HG03175 (cell line): Measurements from ENCODE around the gene TSPAN16.

Source experiments
- ATAC-seq: cut with Tn5 transposase; IDR thresholded peaks from one replicate; pipeline ENCODE4 v1.9.1; 2021; ENCODE audit warnings: mild to moderate bottlenecking, moderate library complexity; ENCODE audit not compliant: unreplicated experiment

The TSPAN16 gene

GRCh38 chr19:11268783-11269267 is 27.1 kb upstream of the TSPAN16 start:
- ATAC-seq, result no peak

DNA sequence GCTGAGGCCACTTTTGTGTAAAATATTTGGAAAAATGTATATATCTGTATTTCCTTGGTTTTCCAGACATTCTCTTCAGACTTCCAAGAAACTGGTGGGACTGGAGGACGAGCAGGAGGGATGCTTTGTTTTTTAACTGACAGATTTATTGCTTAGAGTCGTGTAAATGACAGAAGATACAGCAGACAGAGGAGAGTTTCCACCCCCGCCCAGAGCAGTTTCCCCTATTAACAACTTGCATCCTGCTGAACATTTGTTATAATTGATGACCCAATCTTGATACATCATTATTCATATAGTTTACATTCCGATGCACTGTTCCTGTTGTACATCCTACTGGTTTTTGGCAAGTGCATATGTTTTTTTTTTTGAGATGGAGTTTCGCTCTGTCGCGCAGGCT is 26.6 kb upstream of the TSPAN16 start:
- ATAC-seq, result no peak

DNA sequence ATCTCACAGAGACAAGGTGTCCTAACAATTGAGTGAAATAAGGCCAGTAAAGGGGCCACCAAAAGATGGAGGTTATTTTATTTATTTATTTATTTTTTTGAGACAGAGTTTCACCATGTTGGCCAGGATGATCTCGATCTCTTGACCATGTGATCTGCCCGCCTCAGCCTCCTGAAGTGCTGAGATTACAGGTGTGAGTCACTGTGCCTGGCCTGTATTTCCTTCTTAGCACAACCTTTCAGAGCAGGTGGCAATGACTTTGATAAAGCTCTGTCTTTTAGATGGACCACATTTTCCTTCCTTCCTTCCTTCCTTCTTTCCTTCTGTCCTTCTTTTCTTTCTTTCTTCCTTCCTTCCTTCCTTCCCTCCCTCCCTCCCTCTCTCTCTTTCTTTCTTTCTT is 22.7 kb upstream of the TSPAN16 start:
- no peak for ATAC-seq

DNA sequence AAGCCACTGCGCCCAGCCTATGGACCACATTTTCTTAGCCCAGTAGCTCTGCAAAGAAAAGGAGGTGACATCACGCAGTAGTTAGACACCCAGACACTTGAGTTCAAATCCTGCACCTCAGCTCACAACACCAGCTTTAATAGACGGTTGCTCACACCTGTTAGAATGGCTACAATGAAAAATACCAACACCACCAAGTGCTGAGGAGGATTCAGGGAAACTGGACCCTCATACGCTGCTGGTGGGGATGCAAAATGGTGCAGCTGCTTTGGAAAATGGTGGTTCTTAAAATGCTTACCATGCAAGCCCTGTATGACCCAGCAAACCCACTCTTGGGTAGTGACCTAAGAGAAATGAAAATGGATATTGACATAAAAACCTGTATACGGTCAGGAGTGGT is 22.0 kb upstream of the TSPAN16 start:
- ATAC-seq, result no peak

- ATAC-seq, result no peak
Measured at GRCh38 chr19:11274533-11275086, 21.4 kb upstream of the TSPAN16 start.

GRCh38 chr19:11278670-11279069 is 17.3 kb upstream of the TSPAN16 start:
- no peak for ATAC-seq

GRCh38 chr19:11279505-11280236 is 16.3 kb upstream of the TSPAN16 start:
- ATAC-seq, result no peak

- no peak for ATAC-seq
Measured at GRCh38 chr19:11281356-11282049, 14.5 kb upstream of the TSPAN16 start.

DNA sequence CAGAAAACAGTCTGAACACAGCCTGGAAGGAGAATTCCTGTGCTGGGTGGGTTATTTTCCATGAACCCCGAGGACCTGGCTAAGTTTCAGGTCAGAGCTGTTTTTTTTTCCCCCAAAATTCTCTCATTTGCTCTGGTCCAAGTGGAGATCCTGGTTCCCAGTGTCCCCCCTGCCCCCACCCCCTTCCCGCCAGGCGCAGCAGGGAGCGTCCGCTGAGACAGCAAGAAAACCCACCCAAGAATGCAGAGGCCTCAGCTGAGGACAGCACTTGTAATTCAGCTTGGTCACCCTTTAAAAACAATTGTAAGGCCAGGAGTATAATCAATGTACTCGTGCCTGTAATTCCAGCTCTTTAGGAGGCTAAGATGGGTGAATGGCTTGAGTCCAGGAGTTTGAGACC is 11.4 kb upstream of the TSPAN16 start:
- ATAC-seq, result no peak

DNA sequence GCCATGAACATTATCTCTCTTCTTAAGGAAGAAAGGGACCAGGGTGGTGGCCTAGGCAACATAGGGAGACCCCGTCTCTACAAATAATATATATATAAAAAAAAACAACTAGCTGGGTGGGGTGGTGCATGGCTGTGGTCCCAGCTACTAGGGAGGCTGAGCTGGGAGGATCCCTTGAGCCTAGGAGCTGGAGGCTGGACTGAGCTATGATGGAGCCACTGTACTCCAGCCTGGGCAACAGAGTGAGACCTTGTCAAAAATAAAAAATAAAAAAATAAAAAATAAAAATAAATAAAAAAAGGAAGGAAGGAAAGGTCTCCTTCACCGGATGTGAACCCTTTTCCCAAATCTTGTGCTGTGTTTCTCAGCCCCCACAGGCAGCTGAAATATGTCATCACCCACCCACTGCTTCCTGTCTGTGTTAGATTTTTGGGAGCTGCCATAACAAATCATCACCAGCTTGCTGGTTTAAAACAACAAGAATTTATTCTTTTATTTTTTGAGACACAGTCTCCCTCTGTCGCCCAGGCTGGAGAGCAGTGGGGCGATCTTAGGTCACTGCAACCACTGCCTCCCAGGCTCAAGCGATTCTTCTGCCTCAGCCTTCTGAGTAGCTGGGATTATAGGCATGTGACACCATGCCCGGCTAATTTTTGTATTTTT is 9.5 kb upstream of the TSPAN16 start:
- no peak for ATAC-seq

DNA sequence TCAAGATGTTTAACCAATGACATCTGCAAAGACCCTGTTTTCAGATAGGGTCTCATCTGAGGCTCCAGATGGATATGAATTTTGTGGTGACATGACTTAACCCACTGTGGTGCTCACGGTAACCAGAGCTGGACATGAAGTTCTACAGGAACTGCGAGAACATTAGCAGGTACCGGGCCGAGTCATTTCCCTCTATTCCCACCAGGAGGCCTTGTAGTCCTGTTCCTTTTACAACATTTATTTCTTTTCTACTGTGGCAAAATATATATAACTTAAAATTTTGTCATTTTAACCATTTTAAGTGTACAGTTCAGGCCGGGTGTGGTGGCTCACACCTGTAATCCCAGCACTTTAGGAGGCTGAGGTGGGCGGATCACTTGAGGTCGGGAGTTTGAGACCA is 7.6 kb upstream of the TSPAN16 start:
- ATAC-seq, result no peak

DNA sequence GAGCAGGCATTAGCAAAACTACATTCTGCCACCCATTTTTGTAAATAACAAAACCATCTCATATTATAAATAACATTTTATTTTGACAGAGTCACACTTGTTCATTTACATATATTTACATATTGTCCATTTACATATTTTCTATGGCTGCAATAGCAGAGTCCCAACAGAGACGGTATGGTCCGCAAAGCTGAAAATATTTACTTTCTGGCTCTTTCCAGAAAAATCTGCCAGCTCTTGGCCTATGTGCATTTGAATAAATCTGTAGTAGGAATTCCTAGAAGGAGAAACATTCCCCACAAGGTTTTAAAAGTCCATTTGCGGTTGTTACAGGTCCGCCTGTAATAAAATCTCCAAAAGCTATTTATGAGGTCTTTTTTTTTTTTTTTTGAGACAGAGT is 5.7 kb upstream of the TSPAN16 start:
- no peak for ATAC-seq

DNA sequence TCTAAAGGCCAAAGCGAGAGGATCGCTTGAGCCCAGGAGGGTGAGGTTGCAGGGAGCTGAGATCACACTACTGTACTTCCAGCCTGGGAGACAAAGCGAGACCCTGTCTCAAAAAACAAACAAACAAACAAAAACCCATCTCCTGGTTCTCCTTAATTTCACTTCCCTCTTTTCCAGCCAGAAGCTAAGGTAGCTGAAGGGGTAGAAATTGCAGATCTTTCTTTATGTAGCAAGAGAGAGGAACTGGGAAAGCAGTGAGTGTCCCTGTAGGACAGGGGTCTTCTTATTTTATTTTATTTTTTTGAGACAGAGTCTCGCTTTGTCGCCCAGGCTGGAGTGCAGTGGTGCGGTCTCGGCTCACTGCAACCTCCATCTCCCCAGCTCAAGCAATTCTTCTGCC is 4.5 kb upstream of the TSPAN16 start:
- ATAC-seq, result no peak

DNA sequence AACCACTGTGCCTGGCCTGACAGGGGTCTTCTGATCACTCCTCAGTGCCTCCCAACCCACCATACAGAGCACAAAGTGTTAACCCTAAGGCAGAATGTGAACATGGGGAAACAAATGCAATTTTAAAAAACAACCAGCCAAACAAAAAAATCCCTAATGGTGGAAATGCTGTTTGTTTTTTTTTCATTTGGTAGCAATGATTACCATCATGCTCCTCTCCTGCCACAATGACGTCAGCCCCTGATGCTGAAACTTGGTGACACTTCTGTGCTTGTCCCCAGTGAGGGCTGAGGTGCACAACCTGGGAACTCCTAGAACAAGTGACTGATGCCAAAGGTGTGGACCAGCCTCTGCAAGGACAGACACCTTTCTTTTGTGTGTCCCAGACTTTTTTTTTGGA is 4.0 kb upstream of the TSPAN16 start:
- ATAC-seq, result no peak

- ATAC-seq, result peak; percentile 41
Measured at GRCh38 chr19:11293433-11294389, 2.2 kb upstream of the TSPAN16 start.

GRCh38 chr19:11295180-11295579 is 780 bp upstream of the TSPAN16 start:
- no peak for ATAC-seq

GRCh38 chr19:11296264-11296663 is 304 bp downstream of the TSPAN16 start:
- ATAC-seq, result no peak

DNA sequence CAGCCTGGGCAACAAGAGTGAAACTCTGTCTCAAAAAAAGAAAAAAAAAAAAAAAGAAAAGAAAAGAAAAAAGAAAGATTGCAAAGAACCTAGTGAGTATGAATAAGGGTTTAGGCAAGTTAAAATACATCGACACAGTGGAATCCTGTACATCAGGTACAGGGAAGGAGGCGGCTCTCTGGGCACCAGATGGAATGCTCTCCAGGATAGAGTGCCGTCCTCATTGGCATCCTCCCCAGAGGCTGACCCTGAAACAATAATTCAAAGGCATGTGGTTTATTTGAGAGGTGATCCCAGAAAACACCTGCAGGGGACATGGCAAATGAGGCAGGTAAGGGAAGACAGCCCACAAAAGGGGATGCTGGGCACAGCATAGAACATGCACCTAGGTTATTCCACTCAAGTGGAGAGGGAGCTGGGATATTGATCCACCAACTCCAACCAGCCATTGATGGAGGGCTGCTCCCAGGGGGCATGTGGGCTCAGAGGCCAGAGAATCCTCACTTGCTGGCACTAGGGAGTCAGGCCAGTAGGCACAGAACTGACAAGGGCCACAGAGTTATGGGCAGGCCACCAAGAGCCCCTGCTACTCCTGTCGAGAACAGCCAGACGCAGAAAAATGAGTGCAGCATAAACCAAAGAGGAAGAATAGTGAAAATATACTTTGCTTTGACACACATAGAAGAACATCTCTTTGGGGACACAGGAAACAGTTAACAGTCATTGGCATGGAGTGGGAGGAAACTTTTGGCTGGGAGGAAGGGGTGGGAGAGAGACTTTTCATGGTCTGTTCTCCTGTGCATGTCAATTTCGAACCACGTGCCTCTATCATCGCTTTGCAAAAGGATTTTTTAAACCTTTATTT is 4.2 kb downstream of the TSPAN16 start:
- no peak for ATAC-seq

- no peak for ATAC-seq
Measured at GRCh38 chr19:11300811-11301120, 4.8 kb downstream of the TSPAN16 start.

- ATAC-seq, result no peak
Measured at GRCh38 chr19:11304936-11305335, 9.0 kb downstream of the TSPAN16 start.
